CD4-positive, alpha-beta T cell treated with Interleukin-17A for 1 hour (primary cell): ENCODE data around the gene HBA2.
"Not testable (repeated sequence)": the region's sequence is repeated elsewhere in the genome, so short reads cannot be mapped to it uniquely, and the experiment has no call there.

Experiments used
- DNase-seq: peaks from one replicate; pipeline ENCODE4 v3.0.0-alpha.2; 2020

Gene HBA2

DNA sequence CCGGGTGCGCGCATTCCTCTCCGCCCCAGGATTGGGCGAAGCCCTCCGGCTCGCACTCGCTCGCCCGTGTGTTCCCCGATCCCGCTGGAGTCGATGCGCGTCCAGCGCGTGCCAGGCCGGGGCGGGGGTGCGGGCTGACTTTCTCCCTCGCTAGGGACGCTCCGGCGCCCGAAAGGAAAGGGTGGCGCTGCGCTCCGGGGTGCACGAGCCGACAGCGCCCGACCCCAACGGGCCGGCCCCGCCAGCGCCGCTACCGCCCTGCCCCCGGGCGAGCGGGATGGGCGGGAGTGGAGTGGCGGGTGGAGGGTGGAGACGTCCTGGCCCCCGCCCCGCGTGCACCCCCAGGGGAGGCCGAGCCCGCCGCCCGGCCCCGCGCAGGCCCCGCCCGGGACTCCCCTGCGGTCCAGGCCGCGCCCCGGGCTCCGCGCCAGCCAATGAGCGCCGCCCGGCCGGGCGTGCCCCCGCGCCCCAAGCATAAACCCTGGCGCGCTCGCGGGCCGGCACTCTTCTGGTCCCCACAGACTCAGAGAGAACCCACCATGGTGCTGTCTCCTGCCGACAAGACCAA lies at the start of gene HBA2:
Gene HBA2 (plus strand): TSS at position 503 of the 568 bp plus-strand sequence. CDS start 37 bp downstream, at position 540.
- DNase-seq = not testable (repeated sequence)

DNA sequence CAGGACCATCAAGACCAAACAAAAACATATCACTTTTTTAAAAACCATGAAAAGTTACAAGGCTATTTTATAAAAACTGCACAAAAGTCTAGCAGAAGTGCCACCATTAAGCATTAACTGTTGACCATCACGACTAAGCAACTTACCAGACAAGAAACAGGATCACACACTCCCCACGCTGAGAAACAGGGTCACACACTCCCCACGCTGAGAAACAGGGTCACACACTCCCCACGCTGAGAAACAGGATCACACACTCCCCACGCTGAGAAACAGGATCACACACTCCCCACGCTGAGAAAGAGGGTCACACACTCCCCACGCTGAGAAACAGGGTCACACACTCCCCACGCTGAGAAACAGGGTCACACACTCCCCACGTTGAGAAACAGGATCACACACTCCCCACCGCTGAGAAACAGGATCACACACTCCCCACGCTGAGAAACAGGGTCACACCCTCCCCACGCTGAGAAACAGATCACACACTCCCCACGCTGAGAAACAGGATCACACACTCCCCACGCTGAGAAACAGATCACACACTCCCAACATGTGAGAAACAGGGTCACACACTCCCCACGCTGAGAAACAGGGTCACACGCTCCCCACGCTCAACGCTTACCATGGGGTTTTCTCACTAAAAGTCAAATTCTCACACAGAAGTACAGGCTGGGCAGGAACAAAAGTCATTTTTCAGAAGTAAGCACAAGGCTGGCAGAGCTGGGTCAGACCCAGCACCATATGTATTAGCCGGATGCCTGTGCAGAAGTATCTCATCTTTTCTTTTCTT lies 48.9 kb upstream of the HBA2 start:
- DNase-seq = peak; percentile 49

DNA sequence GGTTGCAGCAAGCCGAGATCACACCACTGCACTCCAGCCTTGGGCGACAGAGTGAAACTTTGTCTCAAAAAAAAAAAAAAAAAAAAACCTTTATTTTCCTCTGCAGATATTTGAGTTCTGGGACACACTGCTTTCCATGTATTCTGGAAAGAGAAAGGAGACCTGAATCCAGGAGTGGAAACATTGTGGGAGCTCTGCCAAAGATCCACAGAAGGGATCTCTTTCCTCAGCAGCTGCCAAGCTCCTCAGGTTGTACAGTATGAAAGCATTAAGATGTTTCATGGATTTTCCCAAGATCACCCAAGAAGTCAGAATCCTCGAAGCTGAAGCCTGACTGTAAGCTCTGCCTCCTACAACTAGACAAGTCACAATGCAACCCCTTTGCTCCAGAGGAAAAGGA lies 47.7 kb upstream of the HBA2 start:
- DNase-seq = no peak

DNA sequence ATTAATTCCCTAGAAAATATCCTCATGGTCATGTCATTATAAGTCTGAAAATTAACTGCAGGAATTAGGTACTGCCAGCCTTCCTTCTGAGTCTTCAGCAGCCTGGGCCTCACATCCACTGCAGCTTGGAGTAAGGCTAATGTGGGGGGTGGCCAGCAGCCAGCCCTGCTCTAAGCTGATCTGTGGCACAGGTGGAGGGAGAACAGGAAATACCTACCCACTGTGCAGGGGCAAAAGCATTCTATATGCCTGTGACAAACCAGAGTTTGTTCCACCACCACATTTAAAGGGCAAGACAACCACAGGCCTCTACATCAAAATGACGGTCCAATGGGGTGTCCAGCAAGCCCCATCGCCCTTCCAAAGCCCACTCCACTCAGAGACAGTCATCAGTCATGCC lies 43.6 kb upstream of the HBA2 start:
- DNase-seq = no peak

DNA sequence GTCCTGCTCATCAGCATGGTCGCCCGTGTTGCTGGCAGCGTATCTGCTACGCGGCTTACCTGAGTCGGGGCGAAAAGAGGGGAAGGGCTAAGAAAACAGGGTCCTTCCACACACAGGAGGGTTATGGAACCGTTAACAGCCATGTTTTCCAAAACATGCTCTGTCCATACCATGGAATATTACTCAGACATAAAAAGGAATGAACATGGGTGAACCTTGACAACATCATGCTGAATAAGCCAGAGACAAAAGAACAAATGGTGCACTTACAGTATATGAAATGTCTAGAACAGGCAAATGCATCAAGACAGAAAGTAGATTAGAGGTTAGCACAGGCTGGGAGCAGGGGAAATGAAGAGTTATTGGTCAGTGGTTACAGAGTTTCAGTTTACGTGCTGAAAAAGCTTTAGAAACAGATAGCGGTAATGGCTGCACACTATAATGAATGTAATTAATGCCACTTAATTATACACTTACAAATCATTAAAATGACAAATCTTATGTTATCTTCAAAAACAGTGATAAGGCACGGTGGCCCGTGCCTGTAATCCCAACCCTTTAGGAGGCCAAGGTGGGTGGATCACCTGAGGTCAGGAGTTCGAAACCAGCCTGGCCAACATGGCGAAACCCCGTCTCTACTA lies 42.0 kb upstream of the HBA2 start:
- DNase-seq = no peak

DNA sequence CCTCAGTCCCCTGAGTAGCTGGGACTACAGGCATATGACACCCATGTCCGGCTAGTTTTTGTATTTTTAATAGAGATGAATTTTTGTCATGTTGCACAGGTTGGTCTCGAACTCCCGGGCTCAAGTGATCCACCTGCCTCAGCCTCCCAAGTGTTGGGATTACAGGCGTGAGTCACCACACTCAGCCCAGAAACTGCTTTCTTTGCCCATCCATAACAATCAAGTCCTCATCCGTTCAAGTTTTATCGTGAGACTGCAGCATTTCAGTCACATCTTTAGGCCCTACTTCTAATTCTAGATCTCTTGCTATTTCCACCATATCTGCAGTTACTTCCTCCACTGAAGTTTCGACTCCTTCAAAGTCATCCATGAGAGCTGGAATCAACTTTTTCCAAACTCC lies 40.6 kb upstream of the HBA2 start:
- DNase-seq = no peak

DNA sequence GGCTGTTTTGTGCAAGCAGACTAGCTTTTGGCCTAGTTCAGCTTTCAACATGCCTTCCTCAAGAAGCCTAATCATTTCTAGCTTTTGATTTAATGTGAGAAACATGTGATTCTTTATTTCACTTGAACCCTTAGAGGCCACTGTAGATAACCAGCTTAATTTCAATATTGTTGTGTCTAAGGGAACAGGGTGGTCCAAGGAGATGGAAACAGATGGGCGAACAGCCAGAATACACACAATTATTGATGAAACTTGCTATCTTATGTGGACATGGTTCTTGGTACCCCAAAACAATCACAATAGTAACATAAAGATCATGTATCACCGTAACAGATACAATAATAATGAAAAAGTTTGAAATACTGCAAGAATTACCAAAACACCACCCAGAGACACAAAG lies 39.0 kb upstream of the HBA2 start:
- DNase-seq = no peak

DNA sequence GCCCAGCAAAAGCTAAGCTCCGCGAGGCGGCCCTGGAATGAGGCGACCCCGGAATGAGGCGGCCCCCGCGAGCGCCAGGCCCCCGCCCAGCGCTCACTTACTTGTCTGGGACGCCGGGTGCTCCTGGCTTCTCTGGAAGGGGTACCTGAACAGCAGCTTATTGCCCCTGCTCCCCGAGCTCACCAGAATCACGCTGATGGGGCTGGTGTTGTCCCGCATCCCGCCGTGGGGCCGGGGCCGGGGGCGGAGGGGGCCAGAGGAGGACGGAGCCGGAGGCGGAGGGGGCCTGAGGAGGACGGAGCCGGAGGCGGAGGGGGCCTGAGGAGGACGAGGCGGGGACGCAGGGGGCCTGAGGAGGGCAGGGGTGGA lies 34.6 kb upstream of the HBA2 start:
- peak; percentile 21 for DNase-seq

DNA sequence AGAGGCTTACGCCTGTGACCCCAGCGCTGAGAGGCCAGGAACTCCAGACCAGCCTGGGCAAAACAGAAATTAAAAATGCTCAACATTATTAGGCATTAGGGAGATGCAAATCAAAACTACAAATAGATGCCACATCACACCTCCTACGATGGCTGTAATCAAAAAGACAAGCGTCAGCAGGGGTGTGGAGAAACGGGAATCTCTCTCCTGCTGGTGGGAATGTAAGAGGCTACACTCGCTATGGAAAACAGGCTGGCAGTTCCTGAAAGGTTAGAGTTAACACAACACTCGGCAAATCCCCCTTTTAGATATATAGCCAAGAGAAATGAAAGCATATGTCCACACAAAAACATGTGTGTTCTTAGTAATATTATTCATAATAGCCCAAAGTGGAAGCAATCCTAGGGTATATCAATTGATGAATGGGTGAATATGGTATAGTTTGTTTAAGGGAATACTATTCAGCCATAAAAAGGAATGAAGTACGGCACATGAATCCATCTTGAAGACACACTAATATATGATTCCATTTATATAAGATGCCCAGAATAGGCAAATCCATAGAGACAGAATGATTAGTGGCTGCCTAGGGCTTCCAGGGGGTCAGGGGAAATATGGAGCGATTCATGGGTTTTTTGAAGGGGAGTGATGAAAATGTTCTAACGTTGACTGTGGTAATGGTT lies 32.4 kb upstream of the HBA2 start:
- DNase-seq = no peak

DNA sequence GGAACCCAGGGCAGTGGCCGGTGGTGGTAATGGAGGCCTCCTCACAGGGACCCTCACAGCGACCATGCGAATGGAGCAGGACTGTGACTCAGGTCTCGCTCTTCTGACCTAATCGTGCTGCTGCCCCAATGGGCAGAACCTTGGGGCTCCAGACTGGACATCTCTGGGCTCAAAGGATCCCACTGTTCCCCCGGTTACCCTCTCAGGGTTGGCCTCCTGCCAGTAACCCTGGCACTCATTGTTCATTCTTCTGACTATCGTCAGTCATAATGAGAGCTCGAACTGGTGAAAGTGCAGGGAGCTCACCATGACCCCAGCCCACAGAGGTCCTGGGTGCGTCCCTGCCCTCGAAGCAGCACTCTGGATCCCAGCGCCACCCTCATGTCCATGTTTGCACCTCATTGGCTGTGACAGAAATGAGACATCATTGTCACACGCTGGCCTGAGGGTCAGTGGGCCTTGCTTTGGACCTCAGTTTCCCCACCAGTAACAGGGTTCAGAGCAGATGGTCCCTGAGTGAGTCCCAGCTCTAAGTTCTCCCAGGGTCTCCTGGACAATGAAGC lies 30.2 kb upstream of the HBA2 start:
- DNase-seq = no peak

DNA sequence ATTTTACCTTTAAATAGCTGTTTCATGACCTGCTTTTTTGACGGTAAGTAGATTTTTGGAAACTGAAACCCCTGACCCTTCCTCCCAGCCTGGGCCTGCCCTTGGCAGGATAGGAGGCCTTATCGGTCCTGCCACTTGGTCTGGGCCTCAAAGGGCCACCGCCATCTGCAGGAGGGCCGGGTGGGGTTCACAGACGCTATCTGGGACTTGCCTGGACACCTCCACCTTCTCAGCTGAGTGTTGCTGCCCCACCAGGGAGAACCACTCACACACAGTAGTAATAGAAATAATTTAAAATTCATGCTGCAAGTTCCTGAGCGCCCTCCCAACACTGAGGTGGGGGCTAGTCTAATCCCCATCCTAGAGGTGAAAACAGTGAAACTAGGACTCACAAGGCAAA lies 29.6 kb upstream of the HBA2 start:
- DNase-seq = no peak

DNA sequence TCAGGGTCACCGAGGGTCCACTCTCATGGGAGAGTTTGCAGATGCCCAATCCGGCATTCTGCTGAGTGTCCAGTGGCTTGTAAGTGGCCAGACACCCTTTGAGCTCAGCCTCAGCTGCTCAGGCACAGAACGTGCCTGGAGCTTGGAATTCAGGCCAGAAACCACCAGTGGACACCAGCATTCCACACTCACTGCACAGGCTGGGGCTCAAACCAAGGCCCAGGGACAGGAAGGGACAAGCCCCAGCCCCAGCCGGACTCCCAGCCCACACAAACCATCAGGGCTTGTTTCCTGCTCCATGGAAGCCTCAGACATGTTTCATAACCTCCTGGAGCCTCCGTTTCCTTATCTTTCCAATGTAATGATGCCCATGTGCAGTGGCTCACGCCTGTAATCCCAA lies 29.2 kb upstream of the HBA2 start:
- DNase-seq = no peak

DNA sequence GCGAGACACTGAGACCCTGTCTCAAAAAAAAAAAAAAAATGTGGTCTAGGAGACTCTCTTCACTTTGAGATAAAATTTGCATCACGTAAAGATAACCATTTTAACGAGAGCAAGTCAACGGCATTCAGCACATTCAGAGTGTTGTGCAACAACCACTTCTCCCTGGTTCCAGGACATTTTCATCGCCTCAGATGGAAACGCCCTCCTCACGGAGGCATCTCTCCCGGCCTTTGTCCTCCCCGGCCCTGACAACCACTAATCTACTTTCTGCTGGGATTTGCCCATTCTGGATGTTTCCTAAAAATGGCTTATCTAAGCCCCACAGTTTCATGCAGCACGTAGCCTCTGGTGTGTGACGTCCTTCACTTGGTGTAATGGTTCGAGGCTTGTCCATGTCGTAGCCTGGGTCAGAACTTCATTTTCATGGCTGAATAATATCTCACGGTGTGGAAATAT lies 27.9 kb upstream of the HBA2 start:
- no peak for DNase-seq

DNA sequence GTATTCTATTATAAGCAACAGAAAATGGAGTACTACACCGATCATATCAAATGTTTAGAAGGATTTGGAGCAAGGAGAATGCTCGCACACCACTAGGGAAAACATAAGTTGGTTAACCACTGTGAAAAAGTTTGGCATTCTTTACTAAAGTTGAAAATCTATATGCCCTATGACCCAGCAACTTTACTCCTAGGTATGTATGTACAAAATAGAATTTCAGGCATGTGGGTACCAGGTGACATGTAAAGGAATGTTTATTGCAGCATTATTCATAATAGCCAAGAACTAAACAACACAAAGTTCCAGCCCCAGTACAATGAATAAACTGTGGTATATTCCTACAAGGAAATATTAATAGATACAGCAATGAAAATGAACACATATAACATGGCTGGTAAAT lies 26.0 kb upstream of the HBA2 start:
- no peak for DNase-seq

DNA sequence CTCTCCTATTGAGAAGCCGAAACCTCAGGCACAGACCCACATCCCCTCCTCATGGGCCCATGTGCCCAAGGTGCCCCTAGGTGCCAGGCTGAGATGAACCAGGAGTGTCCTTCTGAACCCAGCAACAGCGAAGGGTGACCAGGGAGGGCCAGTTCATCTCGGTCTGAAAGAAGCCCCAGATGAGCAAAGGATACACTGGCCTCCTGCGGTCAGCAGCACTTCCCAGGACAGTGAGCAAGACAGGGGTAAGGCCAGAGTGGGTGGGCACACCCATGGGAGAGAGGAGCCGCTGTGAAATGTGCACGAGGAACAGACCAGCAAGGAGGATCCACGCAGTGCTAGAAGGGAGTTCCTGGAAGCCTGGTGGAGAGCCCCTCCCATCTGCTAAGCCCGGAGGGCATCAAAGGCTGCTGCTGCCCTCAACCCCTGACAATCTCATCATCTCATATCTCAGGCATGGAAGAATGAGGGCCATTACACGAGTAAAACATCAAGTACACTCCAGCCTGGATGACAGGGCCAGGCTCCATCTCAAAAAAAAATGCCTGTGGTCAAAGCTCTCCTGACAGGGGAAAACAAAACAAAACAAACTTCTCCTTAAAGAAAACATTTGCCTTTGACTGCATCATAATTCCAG lies 23.5 kb upstream of the HBA2 start:
- DNase-seq = no peak

DNA sequence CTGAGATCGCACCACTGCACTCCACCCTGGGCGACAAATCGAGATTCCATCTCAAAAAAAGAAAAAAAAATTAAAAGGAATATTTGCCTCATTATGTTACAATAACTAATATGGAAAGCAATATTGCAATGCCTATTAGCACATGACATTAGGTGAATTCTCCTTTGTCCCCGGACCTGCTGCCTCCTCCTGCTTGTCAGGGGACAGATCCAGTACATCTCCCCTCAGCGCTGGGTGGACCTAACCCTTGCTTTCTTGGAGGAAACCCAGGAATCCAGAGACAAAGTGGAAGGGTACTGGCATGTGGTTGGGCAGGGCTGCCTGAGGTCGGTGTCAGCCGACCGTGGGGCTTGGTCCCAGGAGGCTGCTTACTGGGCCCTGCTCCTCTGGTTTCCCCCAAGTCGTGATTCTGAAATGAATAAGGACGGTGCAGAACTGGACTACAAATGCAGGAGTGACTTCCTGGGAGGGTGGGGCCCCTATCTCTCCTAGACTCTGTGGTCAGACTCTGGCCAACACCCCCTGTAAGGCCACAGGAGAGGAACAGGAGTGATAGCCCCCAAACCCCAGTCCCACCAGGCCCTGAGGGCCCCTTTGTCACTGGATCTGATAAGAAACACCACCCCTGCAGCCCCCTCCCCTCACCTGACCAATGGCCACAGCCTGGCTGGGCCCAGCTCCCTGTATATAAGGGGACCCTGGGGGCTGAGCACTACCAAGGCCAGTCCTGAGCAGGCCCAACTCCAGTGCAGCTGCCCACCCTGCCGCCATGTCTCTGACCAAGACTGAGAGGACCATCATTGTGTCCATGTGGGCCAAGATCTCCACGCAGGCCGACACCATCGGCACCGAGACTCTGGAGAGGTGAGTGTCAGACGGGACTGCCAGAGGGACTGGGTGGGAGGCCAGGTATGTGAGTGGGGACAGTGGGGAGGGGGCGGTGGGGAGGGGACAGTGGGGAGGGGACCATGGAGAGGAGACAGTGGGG lies 20.2 kb upstream of the HBA2 start, which contains the start of gene HBZ:
Gene HBZ (plus strand): TSS at position 504 of the 988 bp plus-strand sequence. CDS start 266 bp downstream, at position 770.
- DNase-seq = no peak

DNA sequence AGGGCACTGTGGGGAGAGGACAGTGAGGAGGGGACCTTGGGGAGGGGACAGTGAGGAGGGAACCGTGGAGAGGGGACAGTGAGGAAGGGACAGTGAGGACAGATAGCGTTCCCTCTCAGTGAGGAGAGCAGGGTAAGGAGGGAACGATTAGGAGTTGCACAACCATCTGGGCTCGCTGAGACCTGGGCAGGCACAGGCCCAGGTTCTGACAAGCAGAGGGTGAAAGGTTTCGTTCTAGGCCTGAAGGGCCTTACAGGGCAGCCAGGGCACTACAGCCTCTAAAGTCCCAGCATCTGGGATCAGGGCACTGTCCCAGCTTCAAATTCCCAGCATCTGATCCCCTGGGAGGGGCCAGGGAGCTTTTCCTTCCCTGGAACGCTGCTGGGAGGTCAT lies 19.6 kb upstream of the HBA2 start:
- not testable (repeated sequence) for DNase-seq

DNA sequence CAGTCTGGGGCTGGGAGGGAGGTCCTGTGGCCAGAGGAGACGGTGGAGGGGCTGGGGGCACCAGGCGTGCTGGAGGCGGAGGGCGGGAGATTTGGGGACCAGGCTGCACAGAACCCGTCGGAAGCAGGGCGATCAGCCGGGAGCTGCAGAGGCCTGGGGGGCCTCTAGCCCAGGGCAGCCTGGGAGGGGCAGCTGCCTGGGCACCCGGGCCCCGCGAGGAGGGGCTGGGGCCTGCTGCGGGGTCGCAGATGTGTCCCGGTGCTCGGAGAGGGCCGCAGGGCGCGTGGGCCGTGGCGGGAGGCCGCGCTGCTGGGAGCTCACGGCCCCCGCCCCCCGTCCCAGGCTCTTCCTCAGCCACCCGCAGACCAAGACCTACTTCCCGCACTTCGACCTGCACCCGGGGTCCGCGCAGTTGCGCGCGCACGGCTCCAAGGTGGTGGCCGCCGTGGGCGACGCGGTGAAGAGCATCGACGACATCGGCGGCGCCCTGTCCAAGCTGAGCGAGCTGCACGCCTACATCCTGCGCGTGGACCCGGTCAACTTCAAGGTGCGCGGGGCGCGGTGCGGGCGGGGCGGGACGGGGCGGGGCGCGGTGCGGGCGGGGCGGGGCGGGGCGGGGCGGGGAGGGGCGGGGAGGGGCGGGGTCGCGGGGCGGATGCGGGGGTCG lies 19.0 kb upstream of the HBA2 start:
- DNase-seq = not testable (repeated sequence)

DNA sequence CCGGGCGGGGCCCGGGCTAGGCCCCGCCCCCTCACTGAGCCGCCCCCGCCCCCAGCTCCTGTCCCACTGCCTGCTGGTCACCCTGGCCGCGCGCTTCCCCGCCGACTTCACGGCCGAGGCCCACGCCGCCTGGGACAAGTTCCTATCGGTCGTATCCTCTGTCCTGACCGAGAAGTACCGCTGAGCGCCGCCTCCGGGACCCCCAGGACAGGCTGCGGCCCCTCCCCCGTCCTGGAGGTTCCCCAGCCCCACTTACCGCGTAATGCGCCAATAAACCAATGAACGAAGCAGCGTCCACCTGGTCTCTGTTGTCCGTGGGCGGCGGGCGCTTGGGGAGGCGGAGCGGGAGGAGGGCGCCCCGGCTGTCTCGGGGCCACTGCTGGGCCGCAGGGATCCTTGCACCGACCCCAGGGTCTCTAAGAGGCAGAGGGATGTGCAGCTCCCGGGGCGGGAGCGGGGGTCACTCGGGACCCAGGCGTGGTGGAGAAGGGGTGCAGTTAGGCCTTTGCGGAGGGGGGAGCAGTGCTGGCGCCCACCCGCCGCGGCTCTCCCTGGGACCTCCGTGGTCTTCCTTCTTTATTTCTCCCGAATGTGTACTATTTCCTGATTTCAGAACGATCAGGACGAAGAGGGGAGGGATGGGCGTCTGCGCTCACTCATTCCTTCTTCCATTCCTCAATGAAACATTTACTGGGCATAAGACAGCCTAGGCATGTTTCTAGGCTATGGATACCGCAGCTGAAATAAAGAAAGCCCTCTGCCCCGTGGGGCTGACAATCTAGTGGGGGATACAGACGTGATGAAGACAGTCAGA lies 18.3 kb upstream of the HBA2 start:
- DNase-seq = no peak

DNA sequence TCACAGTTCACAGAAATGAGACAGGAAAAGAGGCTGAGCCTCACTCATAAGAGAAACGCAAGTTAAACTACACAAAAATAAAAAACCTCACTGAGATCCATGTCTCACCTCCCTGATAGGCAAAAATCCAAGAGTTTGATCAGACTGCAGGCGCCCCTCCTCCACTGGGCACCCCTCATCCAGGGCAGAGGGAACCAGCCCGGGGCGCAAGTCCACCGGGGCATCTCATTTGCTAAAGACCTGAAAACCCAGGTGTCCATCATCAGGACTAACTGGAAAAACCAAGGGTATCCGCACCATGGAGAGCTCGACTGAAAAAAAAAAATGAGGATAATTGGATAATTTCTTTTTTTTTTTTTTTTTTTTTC lies 17.7 kb upstream of the HBA2 start:
- no peak for DNase-seq
